GM18508 (cell line): ENCODE measurements around the gene ABHD3.
"Not testable (repeated sequence)": the region's sequence is repeated elsewhere in the genome, so short reads cannot be mapped to it uniquely, and the experiment has no call there.

Source experiments
- ATAC-seq: cut with Tn5 transposase; IDR thresholded peaks from one replicate; pipeline ENCODE4 v1.9.1; 2021; ENCODE audit warnings: moderate number of reproducible peaks; ENCODE audit not compliant: insufficient read depth, unreplicated experiment

The ABHD3 gene

DNA sequence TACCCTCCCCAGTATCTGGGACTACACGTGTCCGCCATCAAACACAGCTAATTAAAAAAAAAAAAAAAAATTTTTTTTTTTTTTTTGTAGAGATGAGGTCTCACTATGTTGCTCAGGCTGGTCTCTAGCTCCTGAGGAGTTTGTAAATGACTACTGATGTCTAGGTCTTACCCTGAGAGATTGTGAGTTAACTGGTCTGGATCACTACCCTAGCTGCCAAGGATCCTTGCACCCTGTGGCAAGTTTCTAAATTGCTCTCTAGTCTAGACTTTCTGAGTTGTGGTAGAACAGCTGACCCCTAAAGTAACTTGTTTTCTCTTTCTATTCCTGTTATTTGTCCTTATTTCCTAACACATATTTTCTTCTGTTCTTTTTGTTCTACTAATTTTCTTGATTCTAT lies 44.5 kb downstream of the ABHD3 start:
- ATAC-seq = peak; percentile 44

- ATAC-seq = no peak
Observed at GRCh38 chr18:21656402-21656801, 48.2 kb downstream of the ABHD3 start.

DNA sequence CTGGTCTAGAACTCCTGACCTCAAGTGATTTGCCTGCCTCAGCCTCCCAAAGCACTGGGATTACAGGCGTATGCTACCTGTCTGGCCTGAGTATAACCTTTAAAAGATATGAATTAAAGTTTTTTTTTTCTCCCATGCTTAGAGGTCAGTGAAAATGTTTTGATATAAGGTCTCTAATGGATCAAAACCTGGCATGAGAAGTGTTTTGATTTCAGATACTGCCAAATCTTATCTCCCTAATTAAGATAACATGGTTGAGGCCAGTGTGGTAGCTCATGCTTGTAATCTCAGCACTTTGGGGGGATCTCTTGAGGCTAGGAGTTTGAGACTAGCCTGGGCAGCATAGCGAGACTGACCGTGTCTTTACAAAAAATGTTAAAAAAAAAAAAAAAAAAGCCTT lies 51.2 kb downstream of the ABHD3 start:
- no peak for ATAC-seq

DNA sequence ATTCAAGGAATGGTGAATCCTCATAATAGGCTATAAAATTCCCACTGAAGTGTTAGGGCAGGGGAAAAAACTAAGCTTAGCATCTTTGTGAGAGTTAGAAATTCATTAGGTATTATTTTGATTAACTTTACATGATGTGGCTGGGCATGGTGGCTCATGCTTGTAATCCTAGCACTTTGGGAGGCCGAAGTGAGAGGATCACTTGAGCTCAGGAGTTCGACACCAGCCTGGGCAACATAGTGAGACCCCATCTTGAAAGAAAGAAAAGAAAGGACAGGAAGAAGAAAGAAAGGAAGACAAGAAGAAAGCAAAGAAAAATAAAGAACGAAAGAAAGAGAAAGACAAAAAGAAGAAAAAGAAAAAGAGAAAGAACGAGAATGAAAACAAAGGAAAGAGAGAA lies 52.5 kb downstream of the ABHD3 start:
- ATAC-seq = no peak

DNA sequence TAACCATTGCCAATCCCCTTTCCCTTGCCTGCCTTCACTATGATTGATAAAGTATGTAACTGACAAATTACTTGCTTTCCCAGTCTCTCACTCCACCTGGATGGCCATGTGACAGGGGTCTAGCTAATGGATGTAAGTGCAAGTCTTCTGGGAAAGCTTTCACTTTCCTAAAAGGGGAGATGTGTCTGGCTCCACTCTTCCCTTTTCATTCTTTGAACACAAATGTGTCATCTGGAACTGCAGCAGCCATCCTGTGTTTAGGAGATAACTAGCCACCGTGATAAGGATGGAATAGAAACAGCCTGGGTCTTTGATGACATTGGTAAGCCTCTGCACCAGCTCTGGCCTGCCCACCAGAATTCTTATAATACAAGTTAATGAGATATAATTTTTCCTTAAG lies 54.3 kb downstream of the ABHD3 start:
- ATAC-seq = no peak

- ATAC-seq = not testable (repeated sequence)
Observed at GRCh38 chr18:21640375-21640774, 64.2 kb downstream of the ABHD3 start.

- ATAC-seq = no peak
Observed at GRCh38 chr18:21638822-21639221, 65.8 kb downstream of the ABHD3 start.

- ATAC-seq = no peak
Observed at GRCh38 chr18:21636769-21637168, 67.8 kb downstream of the ABHD3 start.

DNA sequence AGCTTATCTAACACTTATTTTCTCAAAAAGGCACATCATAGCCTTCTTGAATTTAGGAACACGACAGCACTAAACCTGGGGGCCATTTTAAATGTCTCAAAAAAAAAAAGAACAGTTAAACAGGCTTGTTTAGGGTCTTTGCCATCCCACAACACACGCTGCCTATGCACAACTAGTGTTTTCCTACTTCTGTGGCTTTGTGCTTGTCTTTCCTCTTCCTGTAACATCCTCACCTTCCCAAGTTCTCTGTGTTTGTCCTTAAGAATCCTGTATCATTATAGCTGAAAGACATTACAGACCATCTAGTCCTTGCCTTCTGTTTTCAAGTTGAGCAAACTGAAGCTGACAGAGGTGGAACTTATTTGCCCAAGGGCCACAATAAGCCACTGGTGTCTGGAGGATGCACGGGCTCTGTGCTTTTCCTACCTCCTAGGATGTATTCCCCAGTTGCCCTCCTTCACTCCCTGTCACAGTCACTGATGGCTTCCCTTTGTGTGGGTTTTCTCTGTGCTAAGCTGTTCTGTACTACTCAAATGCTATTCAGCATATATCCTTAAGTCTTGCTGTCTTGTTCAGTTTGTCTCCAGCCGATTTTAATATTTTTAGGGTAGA lies 69.9 kb downstream of the ABHD3 start:
- no peak for ATAC-seq

GRCh38 chr18:21632393-21632792 lies 72.2 kb downstream of the ABHD3 start:
- ATAC-seq = no peak

- ATAC-seq = peak; percentile 85
Observed at GRCh38 chr18:21629089-21629832, 75.3 kb downstream of the ABHD3 start.

DNA sequence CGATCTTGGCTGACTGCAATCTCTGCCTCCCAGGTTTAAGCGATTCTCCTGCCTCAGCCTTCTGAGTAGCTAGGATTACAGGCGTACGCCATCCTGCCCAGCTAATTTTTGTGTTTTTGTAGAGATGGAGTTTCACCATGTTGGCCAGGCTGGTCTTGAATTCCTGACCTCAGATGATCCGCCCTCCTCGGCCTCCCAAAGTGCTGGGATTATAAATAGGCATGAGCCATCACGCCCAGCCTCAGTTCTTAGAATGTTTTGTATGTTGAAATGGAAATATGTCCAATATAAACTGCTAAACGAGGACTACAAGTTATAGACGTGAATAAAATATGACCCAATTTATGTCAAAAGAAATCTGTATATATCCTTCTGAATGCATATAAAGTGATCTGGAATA lies 82.9 kb downstream of the ABHD3 start:
- not testable (repeated sequence) for ATAC-seq

DNA sequence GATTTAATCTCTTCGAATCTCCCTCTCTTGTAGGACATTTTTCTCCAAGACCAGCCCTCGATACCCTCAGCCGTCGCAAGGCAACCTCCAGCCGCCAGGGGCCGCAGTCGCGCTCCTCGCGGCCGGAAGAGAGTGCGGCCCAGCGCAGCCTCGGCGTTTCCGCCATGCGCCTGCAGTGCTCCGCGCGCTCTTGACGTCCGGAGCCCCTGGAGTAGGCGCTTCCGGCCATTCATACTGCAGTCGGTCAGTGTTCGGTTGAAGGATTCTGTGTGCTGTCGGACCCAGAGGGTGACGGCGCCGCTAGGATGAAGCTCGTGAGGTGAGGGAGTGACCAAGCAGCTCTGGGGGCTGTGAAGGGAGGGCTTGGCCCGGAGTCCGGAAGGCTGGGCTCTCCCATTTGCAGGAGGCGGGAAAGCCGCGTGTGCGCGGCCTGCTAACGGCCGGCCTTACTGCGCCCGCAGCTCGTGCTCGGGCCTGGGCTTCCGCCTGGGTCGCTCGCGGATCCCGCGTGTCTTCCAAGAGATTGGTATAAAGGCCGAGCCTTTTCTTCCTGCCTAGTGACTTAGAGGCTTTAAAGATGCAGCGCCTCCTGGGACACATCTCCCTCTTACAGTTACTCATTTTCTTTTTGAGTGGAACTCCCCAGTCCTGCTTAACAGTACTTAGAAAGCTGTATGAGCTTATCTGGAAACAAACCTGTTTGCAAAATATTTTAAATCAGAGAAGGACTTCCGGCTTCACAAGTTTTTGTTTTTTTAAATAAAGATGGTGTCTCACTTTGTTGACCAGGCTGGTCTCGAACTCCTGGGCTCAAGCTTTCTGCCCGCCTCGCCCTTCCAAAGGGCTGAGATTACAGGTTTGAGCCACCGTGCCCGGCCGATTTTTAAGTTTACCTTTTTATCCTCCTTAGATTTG lies 92.2 kb downstream of the ABHD3 start, which contains the start of gene SNRPD1:
TSS of gene SNRPD1 (plus strand) at position 190 of the 915 bp plus-strand sequence. CDS start at position 306, 116 bp downstream.
- peak; percentile 88 for ATAC-seq

- not testable (repeated sequence) for ATAC-seq
Observed at GRCh38 chr18:21611401-21612124, 93.0 kb downstream of the ABHD3 start.

- ATAC-seq = no peak
Observed at GRCh38 chr18:21605213-21605612, 99.4 kb downstream of the ABHD3 start.

GRCh38 chr18:21604671-21605070 lies 99.9 kb downstream of the ABHD3 start:
- no peak for ATAC-seq

DNA sequence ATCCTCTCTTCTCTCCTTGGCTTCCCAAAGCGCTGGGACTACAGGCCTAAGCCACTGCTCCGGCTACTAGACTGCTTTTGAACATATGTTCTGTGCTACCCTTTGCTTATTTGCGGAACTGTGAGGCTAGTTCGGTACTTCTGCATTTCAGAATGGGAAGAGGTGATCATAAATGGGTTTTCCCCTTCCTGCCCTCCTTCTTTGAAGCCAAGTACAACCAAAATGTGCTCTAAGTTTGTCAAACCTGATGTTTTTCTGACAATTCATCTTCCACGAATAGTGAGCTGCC lies 102.3 kb downstream of the ABHD3 start:
- no peak for ATAC-seq
